GM18502 (cell line): Measurements from ENCODE around the gene PRKX.
"Not testable (repeated sequence)": the region's sequence is repeated elsewhere in the genome, so short reads cannot be mapped to it uniquely, and the experiment has no call there.

Experiments used
- ATAC-seq: cut with Tn5 transposase; IDR thresholded peaks from one replicate; pipeline ENCODE4 v1.9.1; 2021; ENCODE audit warnings: mild to moderate bottlenecking; ENCODE audit not compliant: unreplicated experiment, poor library complexity

Gene PRKX

DNA sequence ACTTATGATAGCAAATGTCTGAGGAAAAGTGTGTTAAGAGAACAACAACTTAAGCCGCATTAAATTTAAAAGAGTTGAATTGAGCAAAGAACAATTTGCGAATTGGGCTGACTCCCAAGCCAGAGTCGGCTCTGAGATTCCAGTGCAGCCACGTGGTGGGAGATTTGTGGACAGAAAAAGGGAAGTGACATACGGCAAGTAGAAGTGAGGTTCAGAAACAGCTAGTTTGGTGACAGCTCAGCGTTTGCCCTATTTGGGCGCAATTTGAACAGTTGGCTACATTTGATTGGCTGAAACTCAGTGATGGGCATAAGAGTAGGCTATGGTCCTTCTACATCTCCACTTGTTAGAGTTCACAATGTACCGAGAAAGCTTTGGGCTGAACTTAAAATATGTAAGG, 124.0 kb downstream of the PRKX start:
- no peak for ATAC-seq

DNA sequence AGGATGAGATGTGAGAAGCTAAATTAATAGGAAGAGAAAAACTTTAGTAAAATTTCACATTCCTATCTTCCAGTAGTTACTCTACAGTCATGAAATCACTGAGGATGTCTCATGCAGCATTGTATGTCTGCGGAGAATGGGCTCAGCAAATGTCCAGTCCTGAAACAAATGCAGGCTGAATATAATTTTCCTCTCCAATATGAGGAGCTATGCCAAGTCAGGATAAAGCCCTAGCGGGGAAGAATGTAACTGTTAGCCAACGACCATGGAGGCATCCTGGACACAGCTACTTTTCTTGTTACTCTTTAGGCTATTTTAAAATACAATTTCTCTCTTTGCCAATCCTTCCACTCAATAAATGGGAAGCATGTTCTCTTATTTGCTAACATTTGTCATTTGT, 127.7 kb downstream of the PRKX start:
- no peak for ATAC-seq

DNA sequence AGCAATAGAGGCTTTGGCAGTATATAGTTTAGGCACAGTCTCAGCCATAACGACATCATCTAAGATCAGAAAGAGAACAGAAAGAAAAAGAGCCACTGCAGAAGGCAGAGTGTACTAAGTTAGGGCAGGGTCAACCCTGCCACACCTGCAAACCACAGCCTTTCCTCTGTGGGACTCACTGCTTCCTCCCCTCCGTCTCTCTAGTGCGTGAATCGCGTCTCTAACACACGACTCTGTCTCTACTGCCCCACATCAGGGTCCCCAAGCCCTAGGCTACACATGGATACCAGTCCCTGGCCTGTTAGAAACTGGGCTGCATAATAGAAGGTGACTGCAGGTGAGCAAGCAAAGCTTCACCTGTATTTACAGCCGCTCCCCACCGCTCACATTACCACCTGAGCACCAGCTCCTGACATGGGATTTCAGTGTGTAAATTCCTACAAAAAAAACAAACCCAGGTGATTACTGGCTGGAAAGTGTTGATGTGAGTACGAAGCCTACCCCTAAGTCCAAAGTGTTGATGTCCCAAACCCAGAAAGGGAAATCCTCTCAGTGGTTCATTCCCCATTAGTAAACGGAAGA, 128.9 kb downstream of the PRKX start:
- ATAC-seq = no peak

DNA sequence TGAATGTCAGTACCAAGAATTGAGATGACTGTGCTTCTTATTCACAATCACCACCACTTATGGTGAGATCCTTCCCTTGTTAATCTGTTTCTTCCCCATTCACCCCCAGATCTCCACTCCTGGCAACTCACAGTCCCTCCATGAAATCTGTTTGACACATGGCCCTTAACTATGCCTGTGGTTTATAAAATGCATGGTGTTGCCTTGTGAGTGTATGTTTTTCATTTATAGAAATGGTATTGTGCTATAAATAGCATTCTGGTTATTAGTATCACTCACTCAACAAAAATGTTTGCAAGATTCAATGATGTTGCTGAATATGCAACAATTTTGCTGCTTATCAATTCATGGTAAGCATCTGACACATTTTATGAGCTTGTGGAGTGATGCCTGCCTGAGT, 131.0 kb downstream of the PRKX start:
- ATAC-seq = no peak

DNA sequence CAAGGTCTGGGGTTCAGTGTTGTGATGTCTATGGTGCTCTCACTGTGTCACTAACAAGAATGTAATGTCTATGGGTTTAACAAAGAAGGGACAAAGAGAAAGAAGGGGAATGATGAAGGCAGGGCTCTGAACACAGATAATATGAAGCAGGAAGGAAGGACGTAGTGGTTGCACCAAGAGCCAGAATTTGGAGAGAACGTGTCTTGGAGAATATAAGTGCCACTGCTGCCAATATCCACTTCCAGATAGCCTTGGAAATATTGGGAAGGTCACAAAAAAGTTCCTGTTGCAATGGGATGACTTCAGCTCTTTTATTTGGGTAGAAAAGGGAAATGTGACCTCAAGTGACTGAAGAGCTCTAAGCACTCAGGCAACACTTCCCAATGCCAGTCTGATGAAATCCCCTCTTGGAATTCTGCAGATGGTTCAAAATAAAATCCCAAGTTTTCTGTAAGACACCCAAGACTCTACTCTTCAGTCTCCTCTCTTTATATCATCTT, 131.8 kb downstream of the PRKX start:
- ATAC-seq = no peak

DNA sequence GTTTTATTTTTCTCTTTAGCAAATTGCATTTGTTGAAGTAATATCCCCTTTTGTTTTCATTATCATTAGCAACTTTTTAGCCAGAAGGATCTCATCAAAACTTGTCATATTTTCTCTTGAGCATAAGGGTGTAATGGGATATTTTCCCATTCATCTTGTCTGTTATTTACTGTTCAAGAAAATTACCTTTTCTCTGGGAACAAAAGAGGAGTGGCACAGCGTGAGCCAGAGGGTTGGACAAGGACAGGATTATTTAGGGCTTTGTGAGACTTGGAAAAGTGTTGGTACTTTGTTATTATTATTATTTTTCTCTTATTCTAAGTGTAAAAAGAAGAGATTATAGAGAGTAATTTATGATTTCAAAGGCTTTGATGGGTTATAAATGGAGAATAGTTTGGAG, 135.9 kb downstream of the PRKX start:
- ATAC-seq = no peak

DNA sequence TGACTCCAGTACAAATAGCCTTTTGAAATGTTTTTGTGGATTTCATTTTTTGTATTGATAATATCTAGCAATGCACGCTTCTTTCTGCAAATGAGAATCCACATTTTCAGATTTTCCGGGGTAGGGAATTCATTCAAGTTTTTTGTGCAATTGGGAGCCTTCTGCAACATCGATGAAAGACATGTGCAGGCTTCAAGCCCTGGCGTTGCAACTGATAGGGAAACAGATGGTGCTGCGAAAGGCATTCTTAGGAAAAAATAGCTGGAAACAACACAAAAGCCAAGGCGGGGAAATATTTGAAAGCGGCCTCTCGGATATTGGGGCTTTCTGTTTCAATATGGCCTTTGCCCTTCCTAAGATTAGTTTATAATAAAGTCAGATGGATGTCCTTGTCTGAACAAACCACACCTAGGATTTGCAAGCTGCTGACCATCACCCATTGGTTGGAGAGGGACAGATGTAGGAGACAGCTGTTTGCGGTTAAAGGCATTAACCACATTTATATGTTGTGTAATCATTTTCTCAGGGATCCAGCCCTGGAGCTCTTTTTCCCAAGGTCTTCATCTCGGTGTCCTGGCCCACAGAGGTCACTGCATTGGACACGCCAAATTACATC, 136.5 kb downstream of the PRKX start:
- no peak for ATAC-seq

DNA sequence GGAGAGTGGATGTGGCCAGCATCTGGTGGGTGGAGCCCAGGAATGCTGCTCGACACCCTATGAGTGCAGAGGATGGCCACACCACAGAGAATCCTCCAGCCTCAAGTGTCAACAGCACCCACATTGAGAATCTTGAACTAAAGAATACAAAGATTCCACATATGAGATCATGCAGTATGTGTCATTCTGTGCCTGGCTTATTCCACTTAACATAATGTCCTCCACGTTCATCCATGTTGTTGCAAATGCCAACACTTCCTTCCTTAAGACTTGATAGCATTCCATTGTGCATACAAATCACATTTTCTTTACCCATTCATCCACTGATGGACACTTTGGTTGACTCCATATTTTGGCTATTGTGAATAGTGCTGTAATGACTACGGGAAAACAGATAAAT, 145.8 kb downstream of the PRKX start:
- no peak for ATAC-seq

DNA sequence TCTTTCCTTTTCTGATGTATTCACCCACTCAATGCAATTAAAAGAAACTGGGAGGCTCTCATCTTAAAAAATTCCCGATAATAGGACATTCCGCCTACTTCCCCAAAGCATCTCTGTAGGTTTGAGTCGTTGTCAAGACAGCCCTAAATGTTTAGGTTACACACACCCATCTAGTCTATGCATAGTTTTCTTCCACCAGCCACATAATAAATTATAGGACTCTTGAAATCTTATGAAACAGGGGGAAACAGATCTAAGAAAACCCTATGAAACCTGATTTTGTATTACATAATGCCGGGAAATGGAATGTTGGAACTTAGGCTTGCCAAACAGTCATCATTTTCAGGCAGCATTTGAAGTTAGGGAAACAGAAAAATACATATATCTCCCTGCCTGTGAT, 150.0 kb downstream of the PRKX start:
- no peak for ATAC-seq

DNA sequence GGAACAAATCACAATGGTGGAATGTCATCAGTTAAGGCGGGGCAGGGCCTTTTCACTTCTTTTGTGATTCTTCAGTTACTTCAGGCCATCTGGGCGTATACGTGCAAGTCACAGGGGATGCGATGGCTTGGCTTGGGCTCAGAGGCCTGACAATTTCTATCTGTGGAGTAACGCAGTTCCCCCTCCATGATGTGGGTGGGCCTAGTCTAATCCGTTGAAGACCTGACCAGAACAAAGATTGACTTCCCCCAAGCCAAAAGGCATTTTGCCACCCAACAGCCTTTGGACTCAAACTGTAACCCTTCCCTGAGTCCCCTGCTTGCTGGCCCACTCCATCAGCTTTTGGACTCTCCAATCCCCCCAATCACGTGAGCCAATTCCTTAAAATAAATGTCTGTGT, 153.4 kb downstream of the PRKX start:
- ATAC-seq = not testable (repeated sequence)
